Keratinocyte (primary cell): ENCODE measurements around the gene LZTFL1. TPM values are rescaled to one million over a fixed set of nuclear protein-coding genes. Genes with fewer than 3 reads are reported as not detected.

Experiments used
- DNase-seq: peaks from one replicate; pipeline ENCODE4 v3.0.0-alpha.2; 2011; ENCODE audit warnings: low read depth, missing footprints, low spot score
- FAIRE-seq: peaks from 2 replicates; lab custom pipeline; 2011; peaks lifted over from hg19 to GRCh38; lab: Jason Lieb, UNC
- H2AFZ ChIP-seq: 2 replicates; pipeline ENCODE4 v1.6.0; 2012; ENCODE audit warnings: low read length, control low read depth, inconsistent platforms; ENCODE audit not compliant: control insufficient read depth
- H3K27ac ChIP-seq: 2 replicates; pipeline ENCODE4 v1.5.1; 2011; ENCODE audit warnings: low read length; ENCODE audit not compliant: control insufficient read depth, insufficient read depth
- H3K27me3 ChIP-seq: 3 replicates; pipeline ENCODE4 v1.6.0; 2011; ENCODE audit warnings: low read length; ENCODE audit not compliant: control insufficient read depth, insufficient read depth; ENCODE audit errors: extremely low read depth
- H3K36me3 ChIP-seq, 2 experiments: 2 replicates in 1 of 2; 3 replicates in 1 of 2; pipeline ENCODE4 v1.5.1; 2011; ENCODE audit warnings: low read length in 2 of 2, mild to moderate bottlenecking in 1 of 2; ENCODE audit not compliant: control insufficient read depth in 2 of 2, insufficient read depth in 2 of 2; ENCODE audit errors: extremely low read depth in 1 of 2
- H3K4me1 ChIP-seq: 3 replicates; pipeline ENCODE4 v1.5.1; 2011; ENCODE audit warnings: low read length; ENCODE audit not compliant: control insufficient read depth, insufficient read depth; ENCODE audit errors: extremely low read depth
- H3K4me2 ChIP-seq: 3 replicates; pipeline ENCODE4 v1.6.0; 2011; ENCODE audit warnings: low read depth, low read length; ENCODE audit not compliant: control insufficient read depth, insufficient read depth; ENCODE audit errors: extremely low read depth
- H3K4me3 ChIP-seq, 3 experiments: fragments of 200-600 bp in 1 of 3; sonication (generic) in 1 of 3; 2 replicates in 2 of 3; 3 replicates in 1 of 3; pipeline ENCODE4 v1.5.1; 2011 to 2016; ENCODE audit warnings: low read length in 3 of 3, mild to moderate bottlenecking in 3 of 3, control low read depth in 2 of 3, inconsistent platforms in 1 of 3, low read depth in 1 of 3, mixed read lengths in 1 of 3, mixed run types in 1 of 3, moderate library complexity in 1 of 3; ENCODE audit not compliant: control insufficient read depth in 2 of 3, insufficient read depth in 2 of 3; ENCODE audit errors: extremely low read depth in 1 of 3
- H3K79me2 ChIP-seq: 2 replicates; pipeline ENCODE4 v1.6.0; 2012; ENCODE audit warnings: low read length; ENCODE audit not compliant: control insufficient read depth, insufficient read depth
- H3K9ac ChIP-seq: 3 replicates; pipeline ENCODE4 v1.6.0; 2011; ENCODE audit warnings: low read length; ENCODE audit not compliant: control insufficient read depth, insufficient read depth; ENCODE audit errors: extremely low read depth
- H3K9me1 ChIP-seq: 3 replicates; pipeline ENCODE4 v1.6.0; 2011; ENCODE audit warnings: low read length; ENCODE audit not compliant: control insufficient read depth, insufficient read depth; ENCODE audit errors: extremely low read depth
- H3K9me3 ChIP-seq: 2 replicates; pipeline ENCODE4 v1.5.1; 2012; ENCODE audit warnings: low read depth, low read length; ENCODE audit not compliant: control insufficient read depth
- H4K20me1 ChIP-seq: 3 replicates; pipeline ENCODE4 v1.6.0; 2011; ENCODE audit warnings: low read length; ENCODE audit not compliant: control insufficient read depth, insufficient read depth; ENCODE audit errors: extremely low read depth
- CTCF ChIP-seq, 3 experiments: IDR thresholded peaks in 1 of 3; conservative IDR thresholded peaks in 1 of 3; optimal IDR thresholded peaks in 1 of 3; 2 replicates in 2 of 3; 3 replicates in 1 of 3; pipeline versions ENCODE3 to v1.5.1; 2011; ENCODE audit warnings: low read length in 3 of 3, mild to moderate bottlenecking in 3 of 3, moderate library complexity in 2 of 3, control low read depth in 1 of 3, inconsistent platforms in 1 of 3; ENCODE audit not compliant: insufficient read depth in 2 of 3; ENCODE audit errors: extremely low read depth in 1 of 3
- EZH2 ChIP-seq: IDR thresholded peaks from one replicate; pipeline ENCODE4 v1.6.1; 2012; ENCODE audit warnings: inconsistent platforms, mild to moderate bottlenecking, low read length, moderate library complexity
- dilution Hi-C: fragments of 300-500 bp; cut with MboI; formaldehyde crosslinking; loops from one replicate; pipeline ENCODE4 v1.7.0; 2020; ENCODE audit warnings: low sequenced_read_pairs; ENCODE audit not compliant: extremely low pct_ligation_motif_present
- polyA plus RNA-seq, 5 experiments: library from polyadenylated mRNA; depleted of rRNA in 3 of 5; stranded (reverse) in 3 of 5; stranded (forward) in 1 of 5; unstranded in 1 of 5; fragments of >200 nt; gene quantifications; 1 replicate in 1 of 5; 2 replicates in 3 of 5; 3 replicates in 1 of 5; pipeline versions ENCODE4 v1.2.1 to v1.2.3, GENCODE V29; 2011 to 2012; ENCODE audit warnings: missing spikeins in 2 of 5, low read depth in 1 of 5, low replicate concordance in 1 of 5

The LZTFL1 gene
- polyA plus RNA-seq, 1 donor (not counting 4 experiments of a cell fraction or from before 2014, with no cell fraction given): 17.9 TPM

DNA sequence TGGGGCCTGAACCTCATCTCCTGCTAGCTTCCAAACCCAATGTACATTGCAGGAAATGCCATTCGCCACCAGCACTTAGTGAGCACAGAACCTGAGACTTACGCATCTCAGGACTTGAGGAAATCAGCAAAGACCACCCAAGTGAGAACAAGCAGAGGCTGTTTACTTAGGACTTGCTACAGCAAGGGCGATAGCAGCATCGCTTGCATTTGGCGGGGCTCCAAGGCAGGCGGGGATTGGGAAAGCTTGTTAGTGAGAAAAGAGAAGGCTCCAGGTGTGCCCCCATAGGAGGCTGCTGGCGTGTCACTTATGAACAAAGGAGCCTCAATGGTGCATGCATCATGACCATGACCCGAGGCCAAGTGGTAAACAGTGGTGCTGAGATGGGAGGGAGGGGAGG is 65.3 kb downstream of the LZTFL1 start:
- Histone ChIP-seq H3K27me3 (peaks cover 34% of the 10 kb centered on the region), H3K4me2 (no peak overlapping the region), H3K9me3 (no peaks in the 10 kb centered on the region), H3K79me2 (no peaks in the 10 kb centered on the region), H3K27ac (no peak overlapping the region), H3K4me1 (no peaks in the 10 kb centered on the region), H3K4me3 (no peak overlapping the region), H2AFZ (no peak overlapping the region), H3K9ac (no peak overlapping the region), H4K20me1 (no peaks in the 10 kb centered on the region), H3K9me1 (no peaks in the 10 kb centered on the region), H3K36me3 (no peaks in the 10 kb centered on the region)
- DNase-seq (no peak), FAIRE-seq (no peak)
- dilution Hi-C loops: no loop called here
- no peak for TF ChIP-seq EZH2
- no peak for TF ChIP-seq CTCF (optimal IDR thresholded peaks at IDR 0.05 in 1 of 3, IDR thresholded peaks at IDR 0.05 in 1 of 3, conservative IDR thresholded peaks at IDR 0.05 in 1 of 3; ENCODE audit: extremely low read depth in 1 of 3, insufficient read depth in 2 of 3, low read length in 3 of 3)

DNA sequence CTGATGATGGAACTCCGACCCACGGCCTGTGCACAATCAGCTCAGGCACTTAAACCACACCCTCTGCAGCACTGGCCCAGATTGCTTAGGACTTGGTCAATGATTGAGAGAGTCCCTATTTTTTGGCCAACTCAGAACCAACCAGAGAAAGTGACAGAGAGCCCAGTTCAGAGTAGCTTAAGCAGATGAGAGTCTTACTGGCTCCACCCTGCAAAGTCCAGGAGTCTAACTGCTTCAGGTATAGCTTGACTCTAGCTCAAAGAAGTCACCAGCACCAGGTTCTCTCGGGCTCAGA is 65.7 kb downstream of the LZTFL1 start:
- H3K36me3 ChIP-seq: no peaks in the 10 kb centered on the region
- dilution Hi-C loops: no loop called here
- no peak for TF ChIP-seq CTCF (optimal IDR thresholded peaks at IDR 0.05 in 1 of 3, IDR thresholded peaks at IDR 0.05 in 1 of 3, conservative IDR thresholded peaks at IDR 0.05 in 1 of 3; ENCODE audit: extremely low read depth in 1 of 3, insufficient read depth in 2 of 3, low read length in 3 of 3)
- TF ChIP-seq EZH2: no peak
- no peak overlapping the region for H3K4me3 ChIP-seq
- H3K9me1 ChIP-seq: no peaks in the 10 kb centered on the region
- no peak overlapping the region for H3K9ac ChIP-seq
- H3K79me2 ChIP-seq: no peaks in the 10 kb centered on the region
- no peak overlapping the region for H2AFZ ChIP-seq
- H4K20me1 ChIP-seq: no peaks in the 10 kb centered on the region
- DNase-seq: no peak
- H3K9me3 ChIP-seq: no peaks in the 10 kb centered on the region
- FAIRE-seq: no peak
- no peaks in the 10 kb centered on the region for H3K4me1 ChIP-seq
- no peak overlapping the region for H3K27ac ChIP-seq
- peaks cover 30% of the 10 kb centered on the region for H3K27me3 ChIP-seq
- no peak overlapping the region for H3K4me2 ChIP-seq
